Measurements from ENCODE around the gene PRR29.
"Not testable (repeated sequence)": the region's sequence is repeated elsewhere in the genome, so short reads cannot be mapped to it uniquely, and the experiment has no call there.

PRR29 gene

GRCh38 chr17:63963123-63963522, 35.0 kb upstream of the PRR29 start:
- Mint-ChIP-seq H3K36me3 (no peaks in the 10 kb centered on the region), H3K4me1 (peaks cover 16 to 25% of the 10 kb centered on the region in 2 donors), H3K4me3 (no peak overlapping the region), H3K27me3 (no peaks in the 10 kb centered on the region), H3K27ac (no peak overlapping the region), H3K9me3 (no peaks in the 10 kb centered on the region)
- ATAC-seq (replicated peaks) (no peak), DNase-seq (no peak)

- DNase-seq (no peak), ATAC-seq (replicated peaks) (peak; percentile 75 to 78)
- Mint-ChIP-seq H3K9me3 (no peaks in the 10 kb centered on the region), H3K4me3 (no peak overlapping the region), H3K4me1 (peaks cover 11 to 12% of the 10 kb centered on the region in 2 donors), H3K27me3 (no peaks in the 10 kb centered on the region), H3K36me3 (no peaks in the 10 kb centered on the region), H3K27ac (no peak overlapping the region)
Measured at GRCh38 chr17:63966646-63967264, 31.4 kb upstream of the PRR29 start.

GRCh38 chr17:63967953-63968352, 30.2 kb upstream of the PRR29 start:
- no peaks in the 10 kb centered on the region for H3K27me3 Mint-ChIP-seq
- H3K36me3 Mint-ChIP-seq: no peaks in the 10 kb centered on the region
- DNase-seq (no peak), ATAC-seq (replicated peaks) (no peak)
- no peaks in the 10 kb centered on the region for H3K9me3 Mint-ChIP-seq
- H3K4me1 Mint-ChIP-seq: peaks cover 9 to 12% of the 10 kb centered on the region in 2 donors
- no peak overlapping the region for H3K27ac Mint-ChIP-seq
- no peak overlapping the region for H3K4me3 Mint-ChIP-seq

- ATAC-seq (replicated peaks) (no peak), DNase-seq (no peak)
- Mint-ChIP-seq H3K27ac (no peak overlapping the region), H3K4me3 (no peak overlapping the region), H3K9me3 (no peaks in the 10 kb centered on the region), H3K27me3 (peaks cover 0 to 4% of the 10 kb centered on the region in 2 donors), H3K4me1 (peaks cover 9 to 12% of the 10 kb centered on the region in 2 donors), H3K36me3 (no peaks in the 10 kb centered on the region)
Measured at GRCh38 chr17:63969278-63969677, 28.9 kb upstream of the PRR29 start.

GRCh38 chr17:63972796-63973195, 25.4 kb upstream of the PRR29 start, which contains the start of gene SCN4A:
SCN4A (minus strand) TSS chr17:63972918; CDS start chr17:63972841, 77 bp downstream.
- peaks cover 0 to 13% of the 10 kb centered on the region in 2 donors for H3K27me3 Mint-ChIP-seq
- no peak within 1 kb of the TSS for H3K4me3 Mint-ChIP-seq
- DNase-seq: no peak
- peak within 1 kb of the TSS; percentile 21 for H3K27ac Mint-ChIP-seq
- H3K9me3 Mint-ChIP-seq: no peaks in the 10 kb centered on the region
- no peaks in the 10 kb centered on the region for H3K36me3 Mint-ChIP-seq
- no peak for ATAC-seq (replicated peaks)
- peaks cover 8 to 11% of the 10 kb centered on the region in 2 donors for H3K4me1 Mint-ChIP-seq

GRCh38 chr17:63973247-63973646, 24.9 kb upstream of the PRR29 start:
- H3K4me3 Mint-ChIP-seq: no peak overlapping the region
- DNase-seq: no peak
- no peaks in the 10 kb centered on the region for H3K36me3 Mint-ChIP-seq
- peak overlapping the region; percentile 21 for H3K27ac Mint-ChIP-seq
- peaks cover 8 to 11% of the 10 kb centered on the region in 2 donors for H3K4me1 Mint-ChIP-seq
- no peaks in the 10 kb centered on the region for H3K9me3 Mint-ChIP-seq
- H3K27me3 Mint-ChIP-seq: peaks cover 0 to 13% of the 10 kb centered on the region in 2 donors
- ATAC-seq (replicated peaks): no peak

GRCh38 chr17:63973930-63974593, 24.1 kb upstream of the PRR29 start:
- H3K27me3 Mint-ChIP-seq: peaks cover 0 to 13% of the 10 kb centered on the region in 2 donors
- DNase-seq: no peak
- ATAC-seq (replicated peaks): no peak
- H3K4me3 Mint-ChIP-seq: no peak overlapping the region
- no peak overlapping the region for H3K27ac Mint-ChIP-seq
- no peaks in the 10 kb centered on the region for H3K9me3 Mint-ChIP-seq
- H3K4me1 Mint-ChIP-seq: peaks cover 8 to 11% of the 10 kb centered on the region in 2 donors
- no peaks in the 10 kb centered on the region for H3K36me3 Mint-ChIP-seq

GRCh38 chr17:63974594-63975192, 23.5 kb upstream of the PRR29 start:
- H3K4me3 Mint-ChIP-seq: no peak overlapping the region
- no peaks in the 10 kb centered on the region for H3K36me3 Mint-ChIP-seq
- no peak for ATAC-seq (replicated peaks)
- H3K27ac Mint-ChIP-seq: no peak overlapping the region
- H3K27me3 Mint-ChIP-seq: peaks cover 0 to 13% of the 10 kb centered on the region in 2 donors
- no peak for DNase-seq
- no peaks in the 10 kb centered on the region for H3K9me3 Mint-ChIP-seq
- H3K4me1 Mint-ChIP-seq: peaks cover 8 to 11% of the 10 kb centered on the region in 2 donors

- Mint-ChIP-seq H3K27ac (no peak overlapping the region), H3K9me3 (no peaks in the 10 kb centered on the region), H3K36me3 (no peaks in the 10 kb centered on the region), H3K4me3 (no peak overlapping the region), H3K27me3 (peaks cover 0 to 13% of the 10 kb centered on the region in 2 donors), H3K4me1 (peaks cover 8 to 11% of the 10 kb centered on the region in 2 donors)
- DNase-seq: no peak
- ATAC-seq (replicated peaks): no peak
Measured at GRCh38 chr17:63975541-63976092, 22.5 kb upstream of the PRR29 start.

- Mint-ChIP-seq H3K36me3 (no peaks in the 10 kb centered on the region), H3K4me1 (peaks cover 8 to 11% of the 10 kb centered on the region in 2 donors), H3K4me3 (no peak overlapping the region), H3K9me3 (no peaks in the 10 kb centered on the region), H3K27ac (no peak overlapping the region), H3K27me3 (peaks cover 0 to 13% of the 10 kb centered on the region in 2 donors)
- ATAC-seq (replicated peaks) (no peak), DNase-seq (no peak)
Measured at GRCh38 chr17:63976702-63977101, 21.4 kb upstream of the PRR29 start.

- Mint-ChIP-seq H3K4me3 (no peak overlapping the region), H3K36me3 (peaks cover 4 to 9% of the 10 kb centered on the region in 2 donors), H3K27ac (no peak overlapping the region), H3K9me3 (peaks cover 8 to 9% of the 10 kb centered on the region in 2 donors), H3K4me1 (peaks cover 6 to 8% of the 10 kb centered on the region in 2 donors), H3K27me3 (peaks cover 0 to 10% of the 10 kb centered on the region in 2 donors)
- ATAC-seq (replicated peaks) (no peak), DNase-seq (no peak)
Measured at GRCh38 chr17:63978272-63979200, 19.6 kb upstream of the PRR29 start.

GRCh38 chr17:63982641-63983040, 15.5 kb upstream of the PRR29 start:
- not testable (repeated sequence) for H3K36me3 Mint-ChIP-seq; H3K4me3 Mint-ChIP-seq; DNase-seq; H3K27me3 Mint-ChIP-seq; H3K9me3 Mint-ChIP-seq; ATAC-seq (replicated peaks); H3K27ac Mint-ChIP-seq
- peaks cover 20 to 34% of the 10 kb centered on the region in 2 donors for H3K4me1 Mint-ChIP-seq

- Mint-ChIP-seq H3K27ac (no peak overlapping the region), H3K4me1 (peaks cover 21 to 36% of the 10 kb centered on the region in 2 donors), H3K9me3 (peaks cover 8 to 9% of the 10 kb centered on the region in 2 donors), H3K27me3 (no peaks in the 10 kb centered on the region), H3K4me3 (no peak overlapping the region), H3K36me3 (peaks cover 4 to 9% of the 10 kb centered on the region in 2 donors)
- no peak for DNase-seq
- ATAC-seq (replicated peaks): no peak
Measured at GRCh38 chr17:63983320-63983719, 14.8 kb upstream of the PRR29 start.

- H3K27me3 Mint-ChIP-seq: no peaks in the 10 kb centered on the region
- H3K27ac Mint-ChIP-seq: no peak overlapping the region
- ATAC-seq (replicated peaks): no peak
- peaks cover 4 to 9% of the 10 kb centered on the region in 2 donors for H3K36me3 Mint-ChIP-seq
- H3K4me1 Mint-ChIP-seq: peaks cover 21 to 36% of the 10 kb centered on the region in 2 donors
- H3K4me3 Mint-ChIP-seq: no peak overlapping the region
- H3K9me3 Mint-ChIP-seq: peaks cover 8 to 9% of the 10 kb centered on the region in 2 donors
- no peak for DNase-seq
Measured at GRCh38 chr17:63984236-63984635, 13.9 kb upstream of the PRR29 start.

Data from stimulated activated naive B cell treated with anti-CD40 and anti-IgM and Interleukin-4, amounts not matched to agents 10 μg/mL and 1 μg/mL and 100 μg/mL, for 72 hours (primary cell).